ENCODE data around the gene PTMA.

DNA sequence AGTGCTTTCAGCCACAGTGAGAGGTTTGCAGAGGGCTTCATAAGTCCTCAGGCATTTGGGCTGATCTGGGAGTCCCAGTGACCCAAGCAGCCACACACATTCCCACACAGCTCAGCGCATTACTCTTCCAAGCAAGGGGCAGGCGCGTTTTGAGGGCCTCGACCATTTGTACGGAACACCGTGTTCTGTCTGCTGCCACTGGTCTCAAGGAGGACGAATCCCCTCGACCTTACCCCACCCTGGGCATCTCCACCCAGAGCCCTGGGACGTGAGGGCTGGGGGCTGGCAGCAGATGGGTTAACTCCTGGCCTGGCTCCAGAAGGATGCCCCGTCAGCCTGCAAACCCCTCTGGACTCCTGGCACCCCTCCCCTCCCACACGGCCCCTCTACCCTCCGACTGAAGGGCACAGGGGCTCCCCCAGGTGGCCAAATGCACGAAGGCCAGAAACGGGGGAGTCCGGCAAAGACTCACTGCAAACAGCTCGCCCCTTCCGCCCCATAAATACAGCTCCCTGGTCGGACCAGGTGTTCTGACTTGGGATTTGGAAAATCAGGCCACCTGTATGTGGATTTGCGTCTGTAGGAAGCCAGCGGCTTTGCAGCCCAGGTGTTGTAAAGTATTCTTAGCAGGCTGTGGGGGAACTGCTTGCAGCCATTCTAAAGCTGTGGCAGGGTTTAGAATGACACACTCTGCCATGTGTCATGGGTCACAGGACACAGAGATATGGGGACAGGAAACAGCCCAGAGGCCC is 33.6 kb upstream of the PTMA start:
- TF ChIP-seq, protein P1, sequence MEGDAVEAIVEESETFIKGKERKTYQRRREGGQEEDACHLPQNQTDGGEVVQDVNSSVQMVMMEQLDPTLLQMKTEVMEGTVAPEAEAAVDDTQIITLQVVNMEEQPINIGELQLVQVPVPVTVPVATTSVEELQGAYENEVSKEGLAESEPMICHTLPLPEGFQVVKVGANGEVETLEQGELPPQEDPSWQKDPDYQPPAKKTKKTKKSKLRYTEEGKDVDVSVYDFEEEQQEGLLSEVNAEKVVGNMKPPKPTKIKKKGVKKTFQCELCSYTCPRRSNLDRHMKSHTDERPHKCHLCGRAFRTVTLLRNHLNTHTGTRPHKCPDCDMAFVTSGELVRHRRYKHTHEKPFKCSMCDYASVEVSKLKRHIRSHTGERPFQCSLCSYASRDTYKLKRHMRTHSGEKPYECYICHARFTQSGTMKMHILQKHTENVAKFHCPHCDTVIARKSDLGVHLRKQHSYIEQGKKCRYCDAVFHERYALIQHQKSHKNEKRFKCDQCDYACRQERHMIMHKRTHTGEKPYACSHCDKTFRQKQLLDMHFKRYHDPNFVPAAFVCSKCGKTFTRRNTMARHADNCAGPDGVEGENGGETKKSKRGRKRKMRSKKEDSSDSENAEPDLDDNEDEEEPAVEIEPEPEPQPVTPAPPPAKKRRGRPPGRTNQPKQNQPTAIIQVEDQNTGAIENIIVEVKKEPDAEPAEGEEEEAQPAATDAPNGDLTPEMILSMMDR (conservative IDR thresholded peaks at IDR 0.05; ENCODE audit: low read depth, low read length): peak; percentile 70
- TF ChIP-seq MAZ (IDR thresholded peaks at IDR 0.05; ENCODE audit: borderline replicate concordance, low read depth, low read length) (peak; percentile 84; the same call in 1 of the 2 replicates), POLR2A (IDR thresholded peaks at IDR 0.05; ENCODE audit: low read depth, low read length) (no peak), RAD21 (IDR thresholded peaks at IDR 0.05; ENCODE audit: low read length) (peak; percentile 66), MXI1 (IDR thresholded peaks at IDR 0.05; ENCODE audit: borderline replicate concordance, low read depth, low read length) (no peak), RFX5 (IDR thresholded peaks at IDR 0.05; ENCODE audit: low read depth, low read length) (no peak), CEBPB (IDR thresholded peaks at IDR 0.05; ENCODE audit: low read depth, low read length) (no peak), SMC3 (IDR thresholded peaks at IDR 0.05; ENCODE audit: low read depth, low read length) (peak; percentile 77), FOS (IDR thresholded peaks at IDR 0.05; ENCODE audit: low read depth, low read length) (0 out of 2 replicates have a peak, but pooled peaks have one; percentile 3), MAFK (IDR thresholded peaks at IDR 0.05; ENCODE audit: low read depth, low read length) (no peak)
- TF ChIP-seq, protein P2, sequence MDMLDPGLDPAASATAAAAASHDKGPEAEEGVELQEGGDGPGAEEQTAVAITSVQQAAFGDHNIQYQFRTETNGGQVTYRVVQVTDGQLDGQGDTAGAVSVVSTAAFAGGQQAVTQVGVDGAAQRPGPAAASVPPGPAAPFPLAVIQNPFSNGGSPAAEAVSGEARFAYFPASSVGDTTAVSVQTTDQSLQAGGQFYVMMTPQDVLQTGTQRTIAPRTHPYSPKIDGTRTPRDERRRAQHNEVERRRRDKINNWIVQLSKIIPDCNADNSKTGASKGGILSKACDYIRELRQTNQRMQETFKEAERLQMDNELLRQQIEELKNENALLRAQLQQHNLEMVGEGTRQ (IDR thresholded peaks at IDR 0.05; ENCODE audit: low read depth, low read length): no peak

Measured in IMR-90 (cell line).